GM12865 (cell line): ENCODE results near the gene MAG.

Experiments used
- DNase-seq: peaks from one replicate; pipeline ENCODE4 v3.0.0; 2010; ENCODE audit warnings: low read depth
- H3K4me3 ChIP-seq: 2 replicates; pipeline ENCODE4 v1.5.1; 2011; ENCODE audit warnings: mild to moderate bottlenecking, low read depth, low read length, control low read depth
- TF ChIP-seq, protein P1 (sequence below): IDR thresholded peaks from 2 replicates; pipeline ENCODE4 v1.5.1; 2011; ENCODE audit warnings: low read length, control low read depth, low read depth, inconsistent platforms; ENCODE audit not compliant: insufficient read depth; ENCODE audit errors: missing control alignments

MAG gene

DNA sequence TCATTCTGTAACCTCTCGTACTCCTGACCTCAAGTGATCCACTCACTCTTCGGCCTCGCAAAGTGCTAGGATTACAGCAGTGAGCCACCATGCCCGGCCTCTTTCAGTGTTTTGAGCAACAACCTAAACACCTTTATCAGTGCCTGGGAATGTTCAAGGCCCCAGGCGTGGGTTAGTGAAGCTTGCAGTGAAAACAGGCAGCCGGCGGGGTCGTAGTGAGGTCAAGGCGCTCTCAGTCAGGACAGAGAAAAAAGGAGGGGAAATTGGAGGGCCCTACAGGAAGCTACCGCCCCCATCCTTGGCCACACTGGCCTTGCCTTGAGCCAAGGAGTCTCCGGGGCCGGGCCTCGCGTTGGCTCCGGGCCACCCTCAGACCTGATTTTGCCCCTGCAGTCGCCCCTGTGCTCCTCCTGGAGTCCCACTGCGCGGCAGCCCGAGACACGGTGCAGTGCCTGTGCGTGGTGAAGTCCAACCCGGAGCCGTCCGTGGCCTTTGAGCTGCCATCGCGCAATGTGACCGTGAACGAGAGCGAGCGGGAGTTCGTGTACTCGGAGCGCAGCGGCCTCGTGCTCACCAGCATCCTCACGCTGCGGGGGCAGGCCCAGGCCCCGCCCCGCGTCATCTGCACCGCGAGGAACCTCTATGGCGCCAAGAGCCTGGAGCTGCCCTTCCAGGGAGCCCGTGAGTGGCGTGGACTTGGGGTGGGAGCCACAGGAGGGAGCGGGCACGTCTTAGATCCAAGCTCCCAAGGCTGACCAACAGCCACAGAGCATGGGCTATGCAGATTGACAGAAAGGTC, 17.7 kb downstream of the MAG start:
- DNase-seq = no peak
- no peak overlapping the region for H3K4me3 ChIP-seq
- TF ChIP-seq, protein P1, sequence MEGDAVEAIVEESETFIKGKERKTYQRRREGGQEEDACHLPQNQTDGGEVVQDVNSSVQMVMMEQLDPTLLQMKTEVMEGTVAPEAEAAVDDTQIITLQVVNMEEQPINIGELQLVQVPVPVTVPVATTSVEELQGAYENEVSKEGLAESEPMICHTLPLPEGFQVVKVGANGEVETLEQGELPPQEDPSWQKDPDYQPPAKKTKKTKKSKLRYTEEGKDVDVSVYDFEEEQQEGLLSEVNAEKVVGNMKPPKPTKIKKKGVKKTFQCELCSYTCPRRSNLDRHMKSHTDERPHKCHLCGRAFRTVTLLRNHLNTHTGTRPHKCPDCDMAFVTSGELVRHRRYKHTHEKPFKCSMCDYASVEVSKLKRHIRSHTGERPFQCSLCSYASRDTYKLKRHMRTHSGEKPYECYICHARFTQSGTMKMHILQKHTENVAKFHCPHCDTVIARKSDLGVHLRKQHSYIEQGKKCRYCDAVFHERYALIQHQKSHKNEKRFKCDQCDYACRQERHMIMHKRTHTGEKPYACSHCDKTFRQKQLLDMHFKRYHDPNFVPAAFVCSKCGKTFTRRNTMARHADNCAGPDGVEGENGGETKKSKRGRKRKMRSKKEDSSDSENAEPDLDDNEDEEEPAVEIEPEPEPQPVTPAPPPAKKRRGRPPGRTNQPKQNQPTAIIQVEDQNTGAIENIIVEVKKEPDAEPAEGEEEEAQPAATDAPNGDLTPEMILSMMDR = no peak

DNA sequence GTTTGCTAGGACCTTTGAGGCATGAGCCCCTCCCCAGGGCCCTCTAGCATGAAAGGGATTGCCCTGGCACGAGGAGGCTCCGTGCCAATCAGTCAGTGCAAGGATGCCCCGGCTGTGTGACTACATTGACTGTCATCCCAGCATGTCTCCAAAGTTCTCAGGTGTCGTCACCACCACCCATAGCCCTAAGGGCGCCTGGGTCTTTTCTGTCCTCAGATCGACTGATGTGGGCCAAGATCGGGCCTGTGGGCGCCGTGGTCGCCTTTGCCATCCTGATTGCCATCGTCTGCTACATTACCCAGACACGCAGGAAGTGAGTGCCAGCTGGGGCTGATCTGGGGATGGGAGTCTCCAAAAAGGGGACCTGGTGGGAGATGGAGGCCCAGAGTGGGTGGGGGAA, 18.4 kb downstream of the MAG start:
- H3K4me3 ChIP-seq = no peak overlapping the region
- TF ChIP-seq, protein P1 = no peak
- no peak for DNase-seq

DNA sequence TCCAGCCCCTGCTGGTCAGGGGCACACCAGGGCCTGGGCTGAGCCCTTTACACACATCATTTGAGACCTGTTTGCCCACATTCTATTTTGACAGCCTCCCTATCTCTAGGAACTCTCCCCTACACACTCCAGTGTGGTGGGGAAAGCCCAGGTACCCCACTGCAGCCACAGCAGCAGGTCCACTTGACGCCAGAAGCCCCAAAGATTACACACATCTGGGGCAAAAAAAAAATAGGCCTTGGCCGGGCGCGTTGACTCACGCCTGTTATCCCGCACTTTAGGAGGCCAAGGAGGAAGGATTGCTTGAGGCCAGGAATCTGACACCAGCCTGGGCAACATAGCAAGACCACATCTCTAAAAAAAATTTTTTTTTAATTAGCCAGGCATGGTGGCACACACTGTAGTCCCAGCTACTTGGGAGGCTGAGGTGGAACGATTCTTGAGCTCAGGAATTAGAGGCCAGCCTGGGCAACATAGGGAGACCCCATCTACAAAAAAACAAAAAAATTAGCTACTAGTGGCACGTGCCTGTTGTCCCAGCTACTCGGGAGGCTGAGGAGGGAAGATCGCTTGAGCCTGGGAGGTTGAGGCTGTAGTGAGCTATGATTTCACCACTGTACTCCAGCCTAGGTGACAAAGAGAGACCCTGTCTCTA, 19.0 kb downstream of the MAG start:
- no peak for DNase-seq
- TF ChIP-seq, protein P1 = no peak
- no peak overlapping the region for H3K4me3 ChIP-seq

DNA sequence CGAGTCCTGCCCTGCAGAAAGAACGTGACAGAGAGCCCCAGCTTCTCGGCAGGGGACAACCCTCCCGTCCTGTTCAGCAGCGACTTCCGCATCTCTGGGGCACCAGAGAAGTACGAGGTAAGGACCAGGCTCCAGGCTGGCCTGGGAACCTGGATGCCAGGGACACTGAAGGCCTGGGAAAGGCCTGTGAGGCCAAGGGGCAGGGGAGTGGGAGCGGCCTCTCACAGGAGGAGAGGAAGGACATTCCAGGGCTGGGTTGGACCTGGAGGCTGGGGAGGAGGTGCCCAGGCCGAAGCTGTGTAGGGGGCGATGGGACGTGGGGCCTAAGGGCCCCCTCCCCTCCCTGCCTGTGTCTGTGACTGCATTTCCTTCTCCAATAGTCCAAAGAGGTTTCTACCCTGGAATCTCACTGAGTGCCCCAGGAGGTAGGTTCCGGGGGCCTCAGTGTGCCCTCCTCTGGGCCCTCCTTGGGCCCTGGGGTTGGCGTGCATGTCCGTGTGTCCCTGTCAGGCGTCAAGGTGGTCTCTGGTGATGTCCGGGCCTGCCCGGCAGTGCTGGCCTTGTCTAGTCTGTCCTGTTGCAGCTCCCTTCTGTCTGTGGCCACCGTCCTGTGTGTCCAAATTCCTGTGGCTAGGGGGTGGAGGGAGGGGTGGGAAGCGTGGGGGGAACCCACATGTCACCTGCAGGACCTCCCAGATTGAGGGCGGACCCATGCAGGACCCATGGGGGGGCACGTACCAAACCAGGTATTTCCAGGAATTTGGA, 20.1 kb downstream of the MAG start:
- no peak overlapping the region for H3K4me3 ChIP-seq
- DNase-seq = no peak
- TF ChIP-seq, protein P1 = no peak

DNA sequence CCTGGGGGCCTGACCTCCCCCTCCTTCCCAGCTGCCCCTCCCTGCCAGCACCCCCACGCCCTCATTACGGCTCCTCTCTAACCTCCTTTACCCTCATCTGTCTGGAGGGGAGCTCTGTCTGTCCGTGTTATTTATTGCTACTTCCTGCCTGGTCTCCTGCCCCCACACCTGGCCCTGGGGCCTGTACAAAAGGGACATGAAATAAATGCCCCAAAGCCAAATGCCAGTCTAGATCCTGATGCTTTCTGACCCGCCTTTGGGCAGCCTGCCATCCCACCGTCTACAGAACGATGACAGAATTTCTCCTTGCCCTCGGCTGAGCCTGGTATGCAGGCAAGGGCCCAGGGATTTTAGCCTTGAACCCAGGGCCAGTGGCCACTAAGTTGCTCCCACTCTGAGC, 21.6 kb downstream of the MAG start:
- DNase-seq = no peak
- TF ChIP-seq, protein P1 = no peak
- H3K4me3 ChIP-seq = no peak overlapping the region

DNA sequence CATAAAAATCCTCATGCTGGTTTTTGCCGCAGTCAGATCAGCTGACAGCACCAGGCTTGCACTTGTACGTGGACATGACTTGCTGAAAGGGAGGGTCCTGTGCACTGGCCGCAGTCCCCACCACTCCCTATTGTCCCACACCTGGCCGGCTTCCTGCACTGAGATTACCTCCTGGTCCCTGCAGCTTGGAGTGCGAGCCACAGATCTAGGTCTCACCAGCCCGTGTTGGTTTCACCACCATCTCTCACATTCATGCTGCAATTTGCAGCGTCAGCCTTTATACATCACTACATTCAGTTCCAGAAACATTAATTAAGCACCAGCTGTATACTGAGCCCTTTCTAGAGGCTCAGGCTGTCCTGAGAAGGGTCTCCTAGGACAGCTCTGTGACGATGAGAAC, 22.1 kb downstream of the MAG start:
- TF ChIP-seq, protein P1 = no peak
- H3K4me3 ChIP-seq = no peak overlapping the region
- no peak for DNase-seq
